ENCODE data around the gene ZNF75A. TPM values are rescaled to one million over a fixed set of nuclear protein-coding genes. Genes with fewer than 3 reads are reported as not detected.
"Not testable (repeated sequence)": the region's sequence is repeated elsewhere in the genome, so short reads cannot be mapped to it uniquely, and the experiment has no call there.

ZNF75A gene
- polyA plus RNA-seq, 2 donors, result 9.1 to 16.9 TPM

DNA sequence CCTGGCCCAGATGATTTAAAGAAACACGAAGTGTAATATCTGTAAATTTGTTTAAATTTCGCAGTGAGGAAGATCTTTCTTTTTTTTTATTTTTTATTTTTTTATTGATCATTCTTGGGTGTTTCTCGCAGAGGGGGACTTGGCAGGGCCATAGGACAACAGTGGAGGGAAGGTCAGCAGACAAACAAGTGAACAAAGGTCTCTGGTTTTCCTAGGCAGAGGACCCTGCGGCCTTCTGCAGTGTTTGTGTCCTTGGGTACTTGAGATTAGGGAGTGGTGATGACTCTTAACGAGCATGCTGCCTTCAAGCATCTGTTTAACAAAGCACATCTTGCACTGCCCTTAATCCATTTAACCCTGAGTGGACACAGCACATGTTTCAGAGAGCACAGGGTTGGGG is 34.6 kb upstream of the ZNF75A start:
- H3K4me3 ChIP-seq (ENCODE audit: low read depth in 1 of 2, low read length in 2 of 2); H3K36me3 ChIP-seq (ENCODE audit: control insufficient read depth in 2 of 2, insufficient read depth in 2 of 2, low read length in 1 of 2); H3K27me3 ChIP-seq (ENCODE audit: control insufficient read depth in 1 of 2, insufficient read depth in 2 of 2, low read length in 2 of 2); H3K9me3 ChIP-seq (ENCODE audit: control insufficient read depth in 2 of 2, insufficient read depth in 1 of 2, low read depth in 1 of 2, low read length in 1 of 2); H3K4me1 ChIP-seq (ENCODE audit: control insufficient read depth in 2 of 2, insufficient read depth in 2 of 2, low read length in 1 of 2); H3K27ac ChIP-seq (ENCODE audit: low read depth in 2 of 2, low read length in 1 of 2): not testable (repeated sequence)
- 86 to 94% methylated on average over 4 to 5 of the region's 5 CpGs for WGBS, 2 donors

DNA sequence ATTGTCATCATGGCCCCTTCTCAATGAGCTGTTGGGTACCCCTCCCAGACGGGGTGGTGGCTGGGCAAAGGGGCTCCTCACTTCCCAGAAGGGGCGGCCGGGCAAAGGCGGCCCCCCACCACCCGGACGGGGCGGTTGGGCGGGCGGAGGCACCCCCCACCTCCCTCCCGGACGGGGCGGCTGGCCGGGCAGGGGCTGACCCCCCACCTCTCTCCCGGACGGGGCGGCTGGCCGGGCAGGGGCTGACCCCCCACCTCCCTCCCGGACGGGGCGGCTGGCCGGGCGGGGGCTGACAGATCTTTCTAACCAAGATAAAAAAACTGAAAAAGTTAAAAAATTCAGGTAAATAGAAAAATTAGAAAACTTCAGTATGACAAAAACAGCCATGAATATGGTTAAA is 34.0 kb upstream of the ZNF75A start:
- not testable (repeated sequence) for H3K36me3 ChIP-seq (ENCODE audit: control insufficient read depth in 2 of 2, insufficient read depth in 2 of 2, low read length in 1 of 2); H3K27ac ChIP-seq (ENCODE audit: low read depth in 2 of 2, low read length in 1 of 2); H3K4me3 ChIP-seq (ENCODE audit: low read depth in 1 of 2, low read length in 2 of 2); H3K4me1 ChIP-seq (ENCODE audit: control insufficient read depth in 2 of 2, insufficient read depth in 2 of 2, low read length in 1 of 2); H3K27me3 ChIP-seq (ENCODE audit: control insufficient read depth in 1 of 2, insufficient read depth in 2 of 2, low read length in 2 of 2); H3K9me3 ChIP-seq (ENCODE audit: control insufficient read depth in 2 of 2, insufficient read depth in 1 of 2, low read depth in 1 of 2, low read length in 1 of 2)
- WGBS, 2 donors, result 94 to 95% methylated on average over 22 of the region's 22 CpGs

DNA sequence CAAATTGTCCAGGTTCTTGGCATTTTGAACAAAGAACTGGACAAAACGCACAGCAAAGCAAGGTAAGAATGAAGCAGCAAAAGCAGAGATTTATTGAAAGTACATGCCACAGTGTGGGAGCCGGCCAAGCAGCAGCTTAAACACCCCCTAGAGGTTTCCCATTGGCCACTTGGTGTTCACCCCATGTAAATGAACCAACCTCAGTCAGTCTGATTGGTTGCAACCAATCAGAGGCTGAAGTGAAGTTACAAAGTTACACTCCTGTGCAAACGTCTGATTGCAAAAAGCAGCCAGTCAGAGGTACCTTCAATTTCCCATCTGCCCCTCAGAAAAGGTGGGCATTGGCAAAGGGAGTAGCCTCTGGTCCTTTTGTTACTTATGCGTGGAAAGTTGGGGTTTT is 30.8 kb upstream of the ZNF75A start:
- no peaks in the 10 kb centered on the region for H3K4me1 ChIP-seq (ENCODE audit: control insufficient read depth in 2 of 2, insufficient read depth in 2 of 2, low read length in 1 of 2)
- H3K36me3 ChIP-seq (ENCODE audit: control insufficient read depth in 2 of 2, insufficient read depth in 2 of 2, low read length in 1 of 2), result no peaks in the 10 kb centered on the region
- H3K9me3 ChIP-seq (ENCODE audit: control insufficient read depth in 2 of 2, insufficient read depth in 1 of 2, low read depth in 1 of 2, low read length in 1 of 2), result no peaks in the 10 kb centered on the region
- H3K4me3 ChIP-seq (ENCODE audit: low read depth in 1 of 2, low read length in 2 of 2), result no peak overlapping the region
- 50 to 55% methylated on average over 4 of the region's 4 CpGs for WGBS, 2 donors
- no peak overlapping the region for H3K27ac ChIP-seq (ENCODE audit: low read depth in 2 of 2, low read length in 1 of 2)
- H3K27me3 ChIP-seq (ENCODE audit: control insufficient read depth in 1 of 2, insufficient read depth in 2 of 2, low read length in 2 of 2), result no peaks in the 10 kb centered on the region

DNA sequence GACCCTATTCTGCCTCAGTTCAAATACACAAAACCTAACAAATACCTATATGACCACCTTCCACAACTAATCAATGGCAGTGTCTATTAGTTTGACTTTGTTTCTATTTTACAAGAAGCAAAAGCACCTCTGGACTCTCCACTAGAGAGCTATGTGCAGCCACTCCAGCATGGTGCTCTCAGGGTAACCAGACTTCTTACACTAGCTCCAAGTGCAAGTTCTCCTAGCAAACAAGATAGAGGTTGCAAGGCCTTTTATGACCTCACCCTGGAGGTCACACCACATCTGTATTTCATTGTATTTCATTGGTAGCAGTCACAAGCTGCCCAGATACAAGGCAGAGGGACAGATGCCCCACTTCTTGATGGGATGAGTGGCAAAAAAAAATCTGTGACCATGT is 30.4 kb upstream of the ZNF75A start:
- Histone ChIP-seq H3K4me3 (ENCODE audit: low read depth in 1 of 2, low read length in 2 of 2) (no peak overlapping the region), H3K36me3 (ENCODE audit: control insufficient read depth in 2 of 2, insufficient read depth in 2 of 2, low read length in 1 of 2) (no peaks in the 10 kb centered on the region), H3K27ac (ENCODE audit: low read depth in 2 of 2, low read length in 1 of 2) (no peak overlapping the region), H3K27me3 (ENCODE audit: control insufficient read depth in 1 of 2, insufficient read depth in 2 of 2, low read length in 2 of 2) (no peaks in the 10 kb centered on the region), H3K9me3 (ENCODE audit: control insufficient read depth in 2 of 2, insufficient read depth in 1 of 2, low read depth in 1 of 2, low read length in 1 of 2) (no peaks in the 10 kb centered on the region), H3K4me1 (ENCODE audit: control insufficient read depth in 2 of 2, insufficient read depth in 2 of 2, low read length in 1 of 2) (no peaks in the 10 kb centered on the region)

DNA sequence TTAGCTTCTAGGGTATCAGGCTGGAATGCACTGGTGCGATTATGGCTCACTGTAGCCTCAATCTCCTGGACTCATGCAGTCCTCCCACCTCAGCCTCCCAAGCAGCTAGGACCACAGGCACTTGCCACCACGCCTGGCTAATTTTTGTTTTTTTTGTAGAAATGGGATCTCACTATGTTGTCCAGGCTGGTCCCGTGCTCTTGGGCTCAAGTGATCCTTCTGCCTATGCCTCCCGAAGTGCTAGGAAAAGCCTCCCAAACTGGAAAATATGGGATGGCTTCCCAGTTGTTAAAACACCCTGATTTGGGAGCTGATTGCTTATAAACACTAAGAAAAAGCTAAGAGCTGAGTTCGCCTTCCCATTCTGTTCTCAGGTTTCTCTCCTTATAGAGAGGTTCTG is 28.6 kb upstream of the ZNF75A start:
- H3K27me3 ChIP-seq (ENCODE audit: control insufficient read depth in 1 of 2, insufficient read depth in 2 of 2, low read length in 2 of 2), result no peaks in the 10 kb centered on the region
- H3K4me1 ChIP-seq (ENCODE audit: control insufficient read depth in 2 of 2, insufficient read depth in 2 of 2, low read length in 1 of 2), result no peaks in the 10 kb centered on the region
- H3K4me3 ChIP-seq (ENCODE audit: low read depth in 1 of 2, low read length in 2 of 2), result no peak overlapping the region
- 83 to 87% methylated on average over 5 of the region's 5 CpGs for WGBS, 2 donors
- H3K27ac ChIP-seq (ENCODE audit: low read depth in 2 of 2, low read length in 1 of 2), result no peak overlapping the region
- H3K9me3 ChIP-seq (ENCODE audit: control insufficient read depth in 2 of 2, insufficient read depth in 1 of 2, low read depth in 1 of 2, low read length in 1 of 2), result no peaks in the 10 kb centered on the region
- no peaks in the 10 kb centered on the region for H3K36me3 ChIP-seq (ENCODE audit: control insufficient read depth in 2 of 2, insufficient read depth in 2 of 2, low read length in 1 of 2)

DNA sequence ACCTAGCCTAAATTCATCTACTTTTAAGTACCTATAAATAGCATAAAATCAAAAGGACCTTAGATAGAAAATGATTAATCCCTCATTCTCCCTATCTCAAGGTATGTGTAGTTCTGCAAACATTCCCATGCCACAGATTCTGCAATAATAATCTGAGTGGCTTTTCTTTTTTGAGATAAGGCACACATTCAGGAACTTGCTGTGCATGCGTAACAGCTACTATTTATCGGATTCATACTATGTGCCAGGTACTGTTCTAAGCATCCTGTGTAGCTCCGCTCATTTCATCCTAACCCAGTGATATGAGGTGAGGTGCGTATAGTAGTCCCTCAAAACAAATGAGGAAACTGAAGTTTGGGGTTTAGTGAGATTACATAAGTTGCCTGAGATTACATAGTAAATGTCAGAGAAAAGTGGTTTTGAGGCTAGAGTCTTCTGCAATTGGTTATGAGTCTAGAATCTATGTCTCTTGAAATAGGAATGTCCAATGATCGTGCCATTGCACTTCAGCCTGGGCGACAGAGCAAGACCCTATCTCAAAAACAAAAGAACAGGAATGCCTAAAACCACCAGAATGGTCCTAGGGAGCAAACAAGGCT is 24.0 kb upstream of the ZNF75A start:
- H3K4me3 ChIP-seq (ENCODE audit: low read depth in 1 of 2, low read length in 2 of 2), result no peak overlapping the region
- H3K27me3 ChIP-seq (ENCODE audit: control insufficient read depth in 1 of 2, insufficient read depth in 2 of 2, low read length in 2 of 2), result no peaks in the 10 kb centered on the region
- H3K27ac ChIP-seq (ENCODE audit: low read depth in 2 of 2, low read length in 1 of 2), result no peak overlapping the region
- WGBS, 2 donors, result 88 to 92% methylated on average over 6 of the region's 6 CpGs
- H3K36me3 ChIP-seq (ENCODE audit: control insufficient read depth in 2 of 2, insufficient read depth in 2 of 2, low read length in 1 of 2), result peaks cover 5 to 9% of the 10 kb centered on the region in 2 donors
- H3K4me1 ChIP-seq (ENCODE audit: control insufficient read depth in 2 of 2, insufficient read depth in 2 of 2, low read length in 1 of 2), result peaks cover 6 to 13% of the 10 kb centered on the region in 2 donors
- peaks cover 0 to 8% of the 10 kb centered on the region in 2 donors for H3K9me3 ChIP-seq (ENCODE audit: control insufficient read depth in 2 of 2, insufficient read depth in 1 of 2, low read depth in 1 of 2, low read length in 1 of 2)

DNA sequence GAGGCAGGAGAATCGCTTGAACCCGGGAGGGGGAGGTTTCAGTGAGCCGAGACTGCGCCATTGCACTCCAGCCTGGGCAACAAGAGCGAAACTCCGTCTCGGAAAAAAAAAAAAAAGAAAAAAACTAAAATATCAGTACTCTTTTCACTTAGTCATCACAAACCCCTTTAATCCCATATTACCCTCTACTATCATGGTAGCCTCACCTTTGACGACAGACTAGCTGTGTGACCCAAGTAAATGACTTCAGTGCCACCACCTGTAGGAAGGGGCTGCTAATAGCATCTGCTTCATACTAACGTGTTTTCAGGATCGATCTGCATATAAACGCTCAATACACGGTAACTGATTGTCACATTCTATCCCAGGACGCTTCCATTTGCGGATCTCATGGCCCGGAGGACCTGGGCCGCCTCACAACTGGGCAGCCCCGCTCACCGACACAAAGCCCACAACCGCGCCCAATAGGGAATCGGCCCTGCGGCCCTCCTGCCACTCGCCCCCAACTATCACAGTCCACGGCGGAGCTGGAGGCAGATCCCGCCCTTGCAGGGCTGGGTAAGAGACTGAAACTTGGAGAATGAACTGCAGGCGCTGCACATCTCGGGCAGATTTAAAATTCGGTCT is 23.1 kb upstream of the ZNF75A start:
- Histone ChIP-seq H3K27me3 (ENCODE audit: control insufficient read depth in 1 of 2, insufficient read depth in 2 of 2, low read length in 2 of 2) (no peaks in the 10 kb centered on the region), H3K9me3 (ENCODE audit: control insufficient read depth in 2 of 2, insufficient read depth in 1 of 2, low read depth in 1 of 2, low read length in 1 of 2) (peaks cover 0 to 12% of the 10 kb centered on the region in 2 donors), H3K4me3 (ENCODE audit: low read depth in 1 of 2, low read length in 2 of 2) (peak overlapping the region; percentile 64 to 98), H3K36me3 (ENCODE audit: control insufficient read depth in 2 of 2, insufficient read depth in 2 of 2, low read length in 1 of 2) (peaks cover 7 to 13% of the 10 kb centered on the region in 2 donors), H3K4me1 (ENCODE audit: control insufficient read depth in 2 of 2, insufficient read depth in 2 of 2, low read length in 1 of 2) (peaks cover 6 to 13% of the 10 kb centered on the region in 2 donors), H3K27ac (ENCODE audit: low read depth in 2 of 2, low read length in 1 of 2) (peak overlapping the region; percentile 99 to 100)
- WGBS, 2 donors, result 14 to 17% methylated on average over 29 of the region's 29 CpGs

DNA sequence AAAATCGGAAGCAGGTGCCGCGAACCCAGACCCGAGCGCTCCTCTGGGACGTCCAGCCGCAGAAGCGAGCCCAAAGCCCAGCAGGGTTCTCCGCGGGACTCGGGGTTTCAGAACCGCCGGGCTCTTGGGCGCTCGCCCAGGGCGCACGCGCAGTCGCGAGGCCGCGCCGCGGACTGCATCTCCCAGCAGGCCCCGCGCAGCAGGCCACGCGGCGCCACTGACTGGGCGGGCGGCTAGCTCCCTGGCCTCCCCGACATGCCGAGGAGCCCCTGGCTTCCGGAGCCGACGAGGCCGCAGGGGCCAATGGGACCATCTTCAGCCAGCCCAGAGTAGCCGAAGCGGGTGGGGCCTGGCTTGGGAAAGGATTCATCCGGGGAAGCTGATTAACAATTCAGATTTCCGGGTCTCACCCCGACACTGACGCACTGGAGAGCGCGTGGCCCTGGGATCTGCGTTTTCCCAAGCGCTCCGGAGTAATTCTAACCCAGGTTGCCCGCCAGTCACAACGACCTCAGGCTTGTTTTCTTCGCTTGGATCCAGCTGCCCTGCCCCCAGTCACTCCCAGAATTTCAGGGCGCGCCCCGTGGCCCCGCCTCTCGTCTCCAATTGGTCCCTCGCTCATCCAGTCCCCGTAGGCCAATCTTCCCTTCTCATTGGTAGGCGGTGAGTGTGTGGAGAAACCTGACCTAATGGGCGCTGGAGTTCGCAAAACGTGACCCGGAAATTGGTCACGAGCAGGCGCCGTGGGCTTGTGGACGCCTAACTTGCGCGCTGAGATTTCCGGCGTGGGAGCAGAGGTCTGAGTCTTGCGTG is 22.4 kb upstream of the ZNF75A start, which contains the start of gene ZNF263:
ZNF263 (plus strand) TSS at position 762 of the 813 bp plus-strand sequence. CDS start 328 bp downstream, outside the sequence.
- Histone ChIP-seq H3K27me3 (ENCODE audit: control insufficient read depth in 1 of 2, insufficient read depth in 2 of 2, low read length in 2 of 2) (no peaks in the 10 kb centered on the region), H3K36me3 (ENCODE audit: control insufficient read depth in 2 of 2, insufficient read depth in 2 of 2, low read length in 1 of 2) (peaks cover 7 to 13% of the 10 kb centered on the region in 2 donors), H3K4me3 (ENCODE audit: low read depth in 1 of 2, low read length in 2 of 2) (peak within 1 kb of the TSS; percentile 81 to 98), H3K9me3 (ENCODE audit: control insufficient read depth in 2 of 2, insufficient read depth in 1 of 2, low read depth in 1 of 2, low read length in 1 of 2) (peaks cover 0 to 12% of the 10 kb centered on the region in 2 donors), H3K27ac (ENCODE audit: low read depth in 2 of 2, low read length in 1 of 2) (peak within 1 kb of the TSS; percentile 99 to 100), H3K4me1 (ENCODE audit: control insufficient read depth in 2 of 2, insufficient read depth in 2 of 2, low read length in 1 of 2) (peaks cover 6 to 13% of the 10 kb centered on the region in 2 donors)
- 0 to 1% methylated on average over 72 of the region's 72 CpGs for WGBS, 2 donors

DNA sequence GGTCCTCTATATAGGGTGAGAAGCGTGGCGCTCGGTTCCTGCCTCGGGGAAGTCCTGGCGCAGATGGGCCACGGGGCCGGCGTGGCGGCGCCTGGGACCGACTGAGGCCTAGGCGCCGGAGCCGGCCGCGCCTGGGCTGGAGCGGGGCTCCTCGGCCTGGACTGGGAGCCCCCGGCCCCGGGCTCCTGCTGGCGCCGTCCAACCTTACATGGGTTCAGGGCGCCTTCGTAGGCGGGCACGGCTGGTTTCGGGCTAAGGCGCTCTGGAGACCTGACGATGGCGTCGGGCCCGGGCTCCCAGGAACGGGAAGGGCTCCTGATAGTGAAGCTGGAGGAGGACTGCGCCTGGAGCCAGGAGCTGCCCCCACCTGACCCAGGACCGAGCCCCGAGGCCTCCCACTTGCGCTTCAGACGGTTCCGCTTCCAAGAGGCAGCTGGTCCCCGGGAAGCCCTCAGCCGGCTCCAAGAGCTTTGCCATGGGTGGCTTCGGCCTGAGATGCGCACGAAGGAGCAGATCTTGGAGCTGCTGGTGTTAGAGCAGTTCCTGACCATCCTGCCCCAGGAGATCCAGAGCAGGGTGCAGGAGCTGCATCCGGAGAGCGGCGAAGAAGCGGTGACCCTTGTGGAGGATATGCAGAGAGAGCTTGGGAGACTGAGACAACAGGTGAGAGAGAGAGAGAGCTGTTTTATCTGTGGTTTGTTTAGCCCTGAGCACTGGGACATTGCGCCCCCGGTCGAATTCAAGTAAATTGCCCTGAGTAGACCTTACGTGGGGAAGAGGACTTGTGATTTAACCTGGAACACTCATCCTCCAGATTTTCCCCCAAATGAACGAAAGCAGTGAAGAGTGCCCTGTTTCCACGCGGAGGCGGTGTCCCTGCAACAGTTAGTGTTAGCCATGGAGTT is 21.5 kb upstream of the ZNF75A start:
- Histone ChIP-seq H3K27me3 (ENCODE audit: control insufficient read depth in 1 of 2, insufficient read depth in 2 of 2, low read length in 2 of 2) (no peaks in the 10 kb centered on the region), H3K9me3 (ENCODE audit: control insufficient read depth in 2 of 2, insufficient read depth in 1 of 2, low read depth in 1 of 2, low read length in 1 of 2) (peaks cover 3 to 18% of the 10 kb centered on the region in 2 donors), H3K4me3 (ENCODE audit: low read depth in 1 of 2, low read length in 2 of 2) (peak overlapping the region; percentile 81 to 98), H3K4me1 (ENCODE audit: control insufficient read depth in 2 of 2, insufficient read depth in 2 of 2, low read length in 1 of 2) (peaks cover 6 to 13% of the 10 kb centered on the region in 2 donors), H3K27ac (ENCODE audit: low read depth in 2 of 2, low read length in 1 of 2) (peak overlapping the region; percentile 88 to 100), H3K36me3 (ENCODE audit: control insufficient read depth in 2 of 2, insufficient read depth in 2 of 2, low read length in 1 of 2) (peaks cover 7 to 15% of the 10 kb centered on the region in 2 donors)
- WGBS, 2 donors, result 6 to 8% methylated on average over 56 of the region's 56 CpGs

Measured in esophagus (tissue), 2 donors.